K562 (cell line): ENCODE results near the gene PPIH. TPM values are rescaled to one million over a fixed set of nuclear protein-coding genes. Genes with fewer than 3 reads are reported as not detected.

Experiments used
- BRF1 ChIP-seq: IDR thresholded peaks from 3 replicates; pipeline ENCODE4 v1.6.1; 2011; ENCODE audit warnings: borderline replicate concordance, mild to moderate bottlenecking; ENCODE audit not compliant: insufficient read length; ENCODE audit errors: extremely low read depth
- BRF2 ChIP-seq: IDR thresholded peaks from 3 replicates; pipeline ENCODE4 v1.6.1; 2011; ENCODE audit warnings: borderline replicate concordance, mild to moderate bottlenecking; ENCODE audit not compliant: insufficient read length, insufficient read depth
- DIDO1 ChIP-seq: fragments of 450-650 bp; IDR thresholded peaks from 2 replicates; pipeline ENCODE4 v1.6.1; 2016; ENCODE audit warnings: low read depth, missing biosample characterization, missing genetic modification characterization
- ELK3 ChIP-seq: fragments of 450-650 bp; formaldehyde crosslinking; IDR thresholded peaks from 2 replicates; pipeline ENCODE4 v1.4.0; 2020; ENCODE audit warnings: mild to moderate bottlenecking
- FOSL1 ChIP-seq: fragments of 200-800 bp; sonication (Bioruptor generic); conservative IDR thresholded peaks from 2 replicates; pipeline ENCODE4 v1.6.1; 2016; ENCODE audit warnings: missing genetic modification characterization, missing compliant biosample characterization
- KLF13 ChIP-seq: fragments of 450-650 bp; IDR thresholded peaks from 2 replicates; pipeline ENCODE4 v1.6.1; 2016; ENCODE audit warnings: missing genetic modification characterization, low read depth, mild to moderate bottlenecking, missing compliant biosample characterization, moderate library complexity, borderline replicate concordance
- NCOA1 ChIP-seq: fragments of 450-650 bp; IDR thresholded peaks from 2 replicates; pipeline ENCODE4 v1.6.1; 2016; ENCODE audit warnings: low read depth
- NFE2 ChIP-seq: IDR thresholded peaks from 2 replicates; pipeline ENCODE4 v1.6.1; 2014; ENCODE audit warnings: antibody characterized with exemption, low read depth
- NFIX ChIP-seq: fragments of 250-450 bp; sonication (Bioruptor Pico); IDR thresholded peaks from 2 replicates; pipeline ENCODE4 v1.4.0; 2020; ENCODE audit warnings: low read depth, mild to moderate bottlenecking, moderate library complexity
- NR0B1 ChIP-seq: fragments of 450-650 bp; IDR thresholded peaks from one replicate; pipeline ENCODE4 v1.6.1; 2018; ENCODE audit warnings: mild to moderate bottlenecking, moderate library complexity; ENCODE audit not compliant: partially characterized antibody
- PCBP2 ChIP-seq: fragments of 200-400 bp; formaldehyde crosslinking; IDR thresholded peaks from 2 replicates; pipeline ENCODE4 v1.6.1; 2018; ENCODE audit warnings: low read length, low read depth, mild to moderate bottlenecking, moderate library complexity; ENCODE audit not compliant: poor library complexity, severe bottlenecking
- POLR3A ChIP-seq: IDR thresholded peaks from 2 replicates; pipeline ENCODE4 v1.6.1; 2011; ENCODE audit warnings: borderline replicate concordance, mild to moderate bottlenecking, moderate library complexity; ENCODE audit not compliant: insufficient read length, insufficient read depth; ENCODE audit errors: extremely low read depth
- SIX5 ChIP-seq, 2 experiments: IDR thresholded peaks; 2 replicates each; pipeline ENCODE4 v1.6.1; 2011; ENCODE audit warnings: low read length in 2 of 2, borderline replicate concordance in 1 of 2, low read depth in 1 of 2, mild to moderate bottlenecking in 1 of 2, moderate library complexity in 1 of 2; ENCODE audit not compliant: insufficient read depth in 1 of 2
- SNAPC5 ChIP-seq: fragments of 250-450 bp; sonication (Bioruptor Pico); IDR thresholded peaks from 2 replicates; pipeline ENCODE4 v1.8.0; 2021; ENCODE audit warnings: moderate library complexity, mild to moderate bottlenecking, inconsistent platforms
- SRF ChIP-seq, 2 experiments: fragments of 250-450, 450-650 bp in 1 of 2; sonication (Bioruptor Pico) in 1 of 2; sonication (generic) in 1 of 2; formaldehyde crosslinking; IDR thresholded peaks; 2 replicates each; pipeline versions ENCODE4 v1.5.0 to v1.5.1; 2020 to 2022; ENCODE audit warnings: mild to moderate bottlenecking in 1 of 2, missing genetic modification reagents in 1 of 2
- ZBTB7A ChIP-seq: IDR thresholded peaks from 2 replicates; pipeline ENCODE4 v1.6.1; 2011; ENCODE audit warnings: low read depth, mild to moderate bottlenecking, low read length, moderate library complexity, borderline replicate concordance; ENCODE audit not compliant: control insufficient read depth
- ZNF384 ChIP-seq: IDR thresholded peaks from 2 replicates; pipeline ENCODE4 v1.6.1; 2012; ENCODE audit warnings: low read depth, low read length, improper control_type of control experiment
- ZNF445 ChIP-seq: fragments of 250-450 bp; sonication (Bioruptor Pico); IDR thresholded peaks from 2 replicates; pipeline ENCODE4 v1.4.0; 2020; ENCODE audit warnings: low read depth, mild to moderate bottlenecking, moderate library complexity
- ZNF518B ChIP-seq: fragments of 250-450 bp; sonication (Bioruptor Pico); IDR thresholded peaks from 2 replicates; pipeline ENCODE4 v1.5.0; 2021; ENCODE audit warnings: mild to moderate bottlenecking, moderate library complexity
- polyA plus RNA-seq, 8 experiments: library from polyadenylated mRNA; depleted of rRNA in 4 of 8; stranded (reverse) in 5 of 8; unstranded in 3 of 8; fragments of >200 nt; fragmentation: Nextera tagmentation in 2 of 8; fragmentation: Illumina TruSeq in 1 of 8; extraction: Ambion mirVana in 2 of 8; extraction: Trizol in 1 of 8; gene quantifications; 2 replicates each; pipeline versions ENCODE4 v1.2.1 to v1.2.3, GENCODE V29; 2011 to 2014; ENCODE audit warnings: inconsistent platforms in 1 of 8, missing spikeins in 1 of 8
- total RNA-seq, 7 experiments: library from RNA; depleted of rRNA in 6 of 7; stranded (reverse); fragments of >200 nt in 6 of 7; fragmentation: Illumina TruSeq in 2 of 7; extraction: Trizol in 2 of 7; gene quantifications; 2 replicates each; pipeline versions ENCODE4 v1.2.1 to v1.2.3, GENCODE V29; 2011 to 2021; ENCODE audit warnings: low replicate concordance in 1 of 7

PPIH gene
- total and polyA plus RNA-seq, 9 of the 15 experiments (the other 6 are each of a cell fraction or from before 2014, with no cell fraction given) = 197 to 470 (median 277) TPM

GRCh38 chr1:42682739-42683531, 24.7 kb downstream of the PPIH start (continued):
- TF ChIP-seq BRF2 (no peak), ZNF384 (no peak), SIX5 (IDR thresholded peaks at IDR 0.05; ENCODE audit: borderline replicate concordance in 1 of 2, insufficient read depth in 1 of 2, low read depth in 1 of 2, low read length in 2 of 2) (no peak), PCBP2 (no peak), ELK3 (CRISPR knock-in tag) (no peak), NR0B1 (no peak), ZBTB7A (peak; percentile 97), FOSL1 (tag) (0 out of 2 replicates have a peak, but pooled peaks have one; percentile 4), BRF1 (no peak), POLR3A (no peak), ZNF518B (CRISPR knock-in tag) (no peak), NFIX (no peak), SRF (CRISPR knock-in tag; IDR thresholded peaks at IDR 0.05) (0 out of 4 replicates have a peak, but pooled peaks of 1 of the 2 experiments have one; percentile 24), NFE2 (no peak), KLF13 (tag) (peak; percentile 93; the same call in 1 of the 2 replicates), NCOA1 (no peak), SNAPC5 (CRISPR knock-in tag) (no peak), ZNF445 (CRISPR knock-in tag) (no peak), DIDO1 (no peak)
